ENCODE measurements around the gene SIVA1. TPM values are rescaled to one million over a fixed set of nuclear protein-coding genes. Genes with fewer than 3 reads are reported as not detected.

SIVA1 gene
- total and polyA plus RNA-seq, 4 donors: 67.4 to 115 (median 99.6) TPM

DNA sequence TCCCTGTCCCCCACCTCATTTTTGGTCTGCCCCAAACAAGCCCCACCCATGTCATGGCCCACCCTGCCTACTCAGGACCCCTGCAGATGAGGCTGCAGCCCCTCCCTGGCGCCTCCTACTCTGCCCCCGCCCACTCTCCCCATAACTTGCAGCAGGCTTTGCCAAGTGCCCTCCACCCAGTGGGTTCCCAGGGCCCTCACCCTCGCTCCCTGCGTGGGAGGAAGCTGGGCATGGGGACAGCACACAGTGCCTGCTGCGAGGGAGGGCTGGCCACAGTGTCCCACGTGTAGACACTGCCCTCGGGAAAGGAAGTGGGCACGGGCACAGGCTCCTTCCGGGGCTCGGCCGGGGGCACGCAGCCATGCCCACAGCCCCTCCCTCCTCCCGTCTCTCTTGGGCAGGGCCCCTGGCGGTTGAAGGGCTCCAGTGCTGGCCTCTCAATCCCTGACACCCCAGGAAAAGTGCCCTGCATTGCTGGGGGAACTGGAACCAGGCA, 33.2 kb downstream of the SIVA1 start:
- Histone ChIP-seq H3K9ac (ENCODE audit: low read depth in 1 of 2, low read length in 2 of 2) (no peak overlapping the region), H3K36me3 (ENCODE audit: control insufficient read depth in 4 of 4, insufficient read depth in 3 of 4, low read depth in 1 of 4, low read length in 3 of 4) (peaks cover 0 to 9% (median 2%) of the 10 kb centered on the region in 4 donors)
- WGBS: 39% methylated on average over 14 of the region's 14 CpGs

GRCh38 chr14:104786726-104787675, 34.1 kb downstream of the SIVA1 start:
- no peak for TF ChIP-seq HNF4G (IDR thresholded peaks at IDR 0.05)
- TF ChIP-seq, protein P1, sequence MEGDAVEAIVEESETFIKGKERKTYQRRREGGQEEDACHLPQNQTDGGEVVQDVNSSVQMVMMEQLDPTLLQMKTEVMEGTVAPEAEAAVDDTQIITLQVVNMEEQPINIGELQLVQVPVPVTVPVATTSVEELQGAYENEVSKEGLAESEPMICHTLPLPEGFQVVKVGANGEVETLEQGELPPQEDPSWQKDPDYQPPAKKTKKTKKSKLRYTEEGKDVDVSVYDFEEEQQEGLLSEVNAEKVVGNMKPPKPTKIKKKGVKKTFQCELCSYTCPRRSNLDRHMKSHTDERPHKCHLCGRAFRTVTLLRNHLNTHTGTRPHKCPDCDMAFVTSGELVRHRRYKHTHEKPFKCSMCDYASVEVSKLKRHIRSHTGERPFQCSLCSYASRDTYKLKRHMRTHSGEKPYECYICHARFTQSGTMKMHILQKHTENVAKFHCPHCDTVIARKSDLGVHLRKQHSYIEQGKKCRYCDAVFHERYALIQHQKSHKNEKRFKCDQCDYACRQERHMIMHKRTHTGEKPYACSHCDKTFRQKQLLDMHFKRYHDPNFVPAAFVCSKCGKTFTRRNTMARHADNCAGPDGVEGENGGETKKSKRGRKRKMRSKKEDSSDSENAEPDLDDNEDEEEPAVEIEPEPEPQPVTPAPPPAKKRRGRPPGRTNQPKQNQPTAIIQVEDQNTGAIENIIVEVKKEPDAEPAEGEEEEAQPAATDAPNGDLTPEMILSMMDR (IDR thresholded peaks at IDR 0.05; ENCODE audit: low read depth, low read length, missing input control): no peak
- TF ChIP-seq MAX (IDR thresholded peaks at IDR 0.05): no peak
- TF ChIP-seq RXRA (IDR thresholded peaks at IDR 0.05): no peak
- Histone ChIP-seq H3K27me3 (ENCODE audit: control insufficient read depth in 4 of 4, insufficient read depth in 4 of 4, low read length in 3 of 4) (no peaks in the 10 kb centered on the region), H3K4me3 (ENCODE audit: low read depth in 1 of 3, low read length in 3 of 3) (no peak overlapping the region), H3K27ac (ENCODE audit: low read depth in 1 of 2, low read length in 2 of 2) (no peak overlapping the region), H3K4me1 (ENCODE audit: control insufficient read depth in 4 of 4, insufficient read depth in 4 of 4, low read length in 3 of 4) (peaks cover 38 to 67% (median 56%) of the 10 kb centered on the region in 4 donors), H3K9ac (ENCODE audit: low read depth in 1 of 2, low read length in 2 of 2) (peak overlapping the region in 1 of 2 donors; percentile 17), H3K9me3 (ENCODE audit: control insufficient read depth in 4 of 4, low read length in 3 of 4) (no peaks in the 10 kb centered on the region), H3K36me3 (ENCODE audit: control insufficient read depth in 4 of 4, insufficient read depth in 3 of 4, low read depth in 1 of 4, low read length in 3 of 4) (peaks cover 0 to 6% (median 0%) of the 10 kb centered on the region in 4 donors)
- DNase-seq (ENCODE audit: low spot score): no peak
- 77% methylated on average over 30 of the region's 30 CpGs for whole genome bisulfite sequencing

More for the DNA sequence above, 33.2 kb downstream of the SIVA1 start:
- peaks cover 33 to 58% (median 47%) of the 10 kb centered on the region in 4 donors for H3K4me1 ChIP-seq (ENCODE audit: control insufficient read depth in 4 of 4, insufficient read depth in 4 of 4, low read length in 3 of 4)
- no peak for DNase-seq (ENCODE audit: low spot score)
- H3K9me3 ChIP-seq (ENCODE audit: control insufficient read depth in 4 of 4, low read length in 3 of 4): no peaks in the 10 kb centered on the region
- no peak overlapping the region for H3K4me3 ChIP-seq (ENCODE audit: low read depth in 1 of 3, low read length in 3 of 3)
- no peak overlapping the region for H3K27ac ChIP-seq (ENCODE audit: low read depth in 1 of 2, low read length in 2 of 2)
- TF ChIP-seq HNF4A (conservative IDR thresholded peaks at IDR 0.05) (peak in 1 of 2 donors; percentile 15), EGR1 (IDR thresholded peaks at IDR 0.05; ENCODE audit: low read depth in 2 of 2) (peak in 1 of 2 donors; percentile 93)
- TF ChIP-seq, protein P2, sequence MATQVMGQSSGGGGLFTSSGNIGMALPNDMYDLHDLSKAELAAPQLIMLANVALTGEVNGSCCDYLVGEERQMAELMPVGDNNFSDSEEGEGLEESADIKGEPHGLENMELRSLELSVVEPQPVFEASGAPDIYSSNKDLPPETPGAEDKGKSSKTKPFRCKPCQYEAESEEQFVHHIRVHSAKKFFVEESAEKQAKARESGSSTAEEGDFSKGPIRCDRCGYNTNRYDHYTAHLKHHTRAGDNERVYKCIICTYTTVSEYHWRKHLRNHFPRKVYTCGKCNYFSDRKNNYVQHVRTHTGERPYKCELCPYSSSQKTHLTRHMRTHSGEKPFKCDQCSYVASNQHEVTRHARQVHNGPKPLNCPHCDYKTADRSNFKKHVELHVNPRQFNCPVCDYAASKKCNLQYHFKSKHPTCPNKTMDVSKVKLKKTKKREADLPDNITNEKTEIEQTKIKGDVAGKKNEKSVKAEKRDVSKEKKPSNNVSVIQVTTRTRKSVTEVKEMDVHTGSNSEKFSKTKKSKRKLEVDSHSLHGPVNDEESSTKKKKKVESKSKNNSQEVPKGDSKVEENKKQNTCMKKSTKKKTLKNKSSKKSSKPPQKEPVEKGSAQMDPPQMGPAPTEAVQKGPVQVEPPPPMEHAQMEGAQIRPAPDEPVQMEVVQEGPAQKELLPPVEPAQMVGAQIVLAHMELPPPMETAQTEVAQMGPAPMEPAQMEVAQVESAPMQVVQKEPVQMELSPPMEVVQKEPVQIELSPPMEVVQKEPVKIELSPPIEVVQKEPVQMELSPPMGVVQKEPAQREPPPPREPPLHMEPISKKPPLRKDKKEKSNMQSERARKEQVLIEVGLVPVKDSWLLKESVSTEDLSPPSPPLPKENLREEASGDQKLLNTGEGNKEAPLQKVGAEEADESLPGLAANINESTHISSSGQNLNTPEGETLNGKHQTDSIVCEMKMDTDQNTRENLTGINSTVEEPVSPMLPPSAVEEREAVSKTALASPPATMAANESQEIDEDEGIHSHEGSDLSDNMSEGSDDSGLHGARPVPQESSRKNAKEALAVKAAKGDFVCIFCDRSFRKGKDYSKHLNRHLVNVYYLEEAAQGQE (IDR thresholded peaks at IDR 0.05): no peak
- H3K27me3 ChIP-seq (ENCODE audit: control insufficient read depth in 4 of 4, insufficient read depth in 4 of 4, low read length in 3 of 4): no peaks in the 10 kb centered on the region

DNA sequence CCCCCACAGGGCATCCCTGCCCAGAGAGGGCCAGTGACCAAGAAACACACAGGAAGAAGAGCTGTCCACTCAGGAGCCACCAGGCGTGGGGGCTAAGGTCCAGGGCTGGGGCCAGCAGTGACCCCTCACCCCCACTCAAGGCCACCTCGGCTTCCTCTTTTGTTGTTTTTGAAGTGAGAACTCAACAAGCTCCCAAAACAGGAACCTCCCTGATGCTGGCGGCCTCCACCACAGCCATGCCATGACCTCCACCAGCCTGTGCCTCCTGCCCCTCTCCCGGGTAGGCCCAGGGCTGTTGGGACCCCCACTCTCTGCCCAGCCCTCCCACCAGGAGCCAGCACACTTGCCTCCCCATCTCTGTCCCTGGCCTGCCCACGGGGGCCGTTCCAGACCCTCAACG, 34.8 kb downstream of the SIVA1 start:
- H3K27ac ChIP-seq (ENCODE audit: low read depth in 1 of 2, low read length in 2 of 2): no peak overlapping the region

More for the DNA sequence above, 34.8 kb downstream of the SIVA1 start:
- TF ChIP-seq HNF4G (IDR thresholded peaks at IDR 0.05) (no peak), YY1 (IDR thresholded peaks at IDR 0.05) (no peak), RXRA (IDR thresholded peaks at IDR 0.05) (no peak), GABPA (IDR thresholded peaks at IDR 0.05 in 1 of 2, conservative IDR thresholded peaks at IDR 0.05 in 1 of 2) (no peak), EGR1 (IDR thresholded peaks at IDR 0.05; ENCODE audit: low read depth in 2 of 2) (no peak), NR2F2 (IDR thresholded peaks at IDR 0.05) (no peak), FOXA2 (IDR thresholded peaks at IDR 0.05) (no peak), MAX (IDR thresholded peaks at IDR 0.05) (no peak)
- Histone ChIP-seq H3K36me3 (ENCODE audit: control insufficient read depth in 4 of 4, insufficient read depth in 3 of 4, low read depth in 1 of 4, low read length in 3 of 4) (peaks cover 0 to 3% (median 0%) of the 10 kb centered on the region in 4 donors), H3K4me1 (ENCODE audit: control insufficient read depth in 4 of 4, insufficient read depth in 4 of 4, low read length in 3 of 4) (peaks cover 43 to 74% (median 62%) of the 10 kb centered on the region in 4 donors), H3K9ac (ENCODE audit: low read depth in 1 of 2, low read length in 2 of 2) (peak overlapping the region in 1 of 2 donors; percentile 17), H3K27me3 (ENCODE audit: control insufficient read depth in 4 of 4, insufficient read depth in 4 of 4, low read length in 3 of 4) (no peaks in the 10 kb centered on the region), H3K4me3 (ENCODE audit: low read depth in 1 of 3, low read length in 3 of 3) (no peak overlapping the region), H3K9me3 (ENCODE audit: control insufficient read depth in 4 of 4, low read length in 3 of 4) (no peaks in the 10 kb centered on the region)
- DNase-seq (ENCODE audit: low spot score): no peak
- 85% methylated on average over 7 of the region's 7 CpGs for WGBS
